DND-41 (cell line): ENCODE data around the gene AKT1.

Experiments used
- CTCF ChIP-seq: IDR thresholded peaks from 2 replicates; pipeline ENCODE4 v1.5.1; 2012; ENCODE audit warnings: borderline replicate concordance, low read length, moderate library complexity, mild to moderate bottlenecking; ENCODE audit not compliant: poor library complexity, severe bottlenecking; ENCODE audit errors: extremely low read depth
- EZH2 ChIP-seq: IDR thresholded peaks from 3 replicates; pipeline ENCODE4 v1.6.1; 2012; ENCODE audit warnings: borderline replicate concordance, low read depth, mild to moderate bottlenecking, moderate library complexity, low read length, inconsistent platforms; ENCODE audit not compliant: severe bottlenecking

DNA sequence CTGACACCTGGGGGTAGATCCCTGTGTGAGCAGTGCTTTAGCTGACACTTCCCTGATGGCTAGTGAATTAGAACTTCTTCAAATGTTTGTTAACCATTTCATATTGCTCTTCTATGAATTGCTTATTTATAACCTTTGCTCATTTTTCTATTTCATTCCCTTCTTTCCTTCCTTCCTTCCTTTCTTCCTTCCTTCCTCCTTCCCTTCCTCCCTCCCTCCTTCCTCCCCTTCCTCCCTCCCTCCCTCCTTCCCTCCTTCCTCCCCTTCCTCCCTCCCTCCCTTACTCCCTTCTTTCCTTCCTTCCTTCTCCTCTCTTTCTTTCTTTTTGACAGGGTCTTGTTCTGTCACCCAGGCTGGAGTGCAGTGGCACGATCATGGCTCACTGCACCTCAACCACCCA is 46.2 kb upstream of the AKT1 start:
- no peak for TF ChIP-seq CTCF
- no peak for TF ChIP-seq EZH2
